ENCODE results near the gene KIRREL3. TPM values are rescaled to one million over a fixed set of nuclear protein-coding genes. Genes with fewer than 3 reads are reported as not detected.
A peak's percentile ranks its signal among the peaks of the same experiment; 100 is the strongest.

KIRREL3 gene
- total RNA-seq, 1 donor: 0.45 TPM

DNA sequence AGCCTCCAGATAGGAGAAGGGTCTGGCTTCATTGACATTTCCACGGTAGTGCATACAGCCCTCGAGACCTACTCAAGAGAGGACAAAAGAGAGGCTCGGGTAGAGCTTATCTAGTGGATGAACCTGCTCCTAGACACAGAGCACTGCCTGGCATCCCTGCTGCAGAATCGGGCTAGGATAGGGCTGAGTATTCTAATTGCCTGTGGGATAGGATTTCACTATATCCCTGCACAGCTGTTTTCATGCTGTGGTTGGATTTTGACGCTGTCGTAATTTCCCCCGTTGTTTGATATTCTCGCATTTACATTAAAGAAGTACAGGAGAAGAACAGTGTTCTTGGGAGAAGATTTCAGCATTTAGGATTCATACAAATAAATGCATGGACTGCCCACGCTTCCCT is 107.8 kb downstream of the KIRREL3 start:
- no peak for DNase-seq (ENCODE audit: low read depth)
- no peak overlapping the region for H3K4me3 ChIP-seq (ENCODE audit: low read depth, low read length)
- TF ChIP-seq, protein P1, sequence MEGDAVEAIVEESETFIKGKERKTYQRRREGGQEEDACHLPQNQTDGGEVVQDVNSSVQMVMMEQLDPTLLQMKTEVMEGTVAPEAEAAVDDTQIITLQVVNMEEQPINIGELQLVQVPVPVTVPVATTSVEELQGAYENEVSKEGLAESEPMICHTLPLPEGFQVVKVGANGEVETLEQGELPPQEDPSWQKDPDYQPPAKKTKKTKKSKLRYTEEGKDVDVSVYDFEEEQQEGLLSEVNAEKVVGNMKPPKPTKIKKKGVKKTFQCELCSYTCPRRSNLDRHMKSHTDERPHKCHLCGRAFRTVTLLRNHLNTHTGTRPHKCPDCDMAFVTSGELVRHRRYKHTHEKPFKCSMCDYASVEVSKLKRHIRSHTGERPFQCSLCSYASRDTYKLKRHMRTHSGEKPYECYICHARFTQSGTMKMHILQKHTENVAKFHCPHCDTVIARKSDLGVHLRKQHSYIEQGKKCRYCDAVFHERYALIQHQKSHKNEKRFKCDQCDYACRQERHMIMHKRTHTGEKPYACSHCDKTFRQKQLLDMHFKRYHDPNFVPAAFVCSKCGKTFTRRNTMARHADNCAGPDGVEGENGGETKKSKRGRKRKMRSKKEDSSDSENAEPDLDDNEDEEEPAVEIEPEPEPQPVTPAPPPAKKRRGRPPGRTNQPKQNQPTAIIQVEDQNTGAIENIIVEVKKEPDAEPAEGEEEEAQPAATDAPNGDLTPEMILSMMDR (IDR thresholded peaks at IDR 0.05; ENCODE audit: insufficient read depth, low read length): no peak

DNA sequence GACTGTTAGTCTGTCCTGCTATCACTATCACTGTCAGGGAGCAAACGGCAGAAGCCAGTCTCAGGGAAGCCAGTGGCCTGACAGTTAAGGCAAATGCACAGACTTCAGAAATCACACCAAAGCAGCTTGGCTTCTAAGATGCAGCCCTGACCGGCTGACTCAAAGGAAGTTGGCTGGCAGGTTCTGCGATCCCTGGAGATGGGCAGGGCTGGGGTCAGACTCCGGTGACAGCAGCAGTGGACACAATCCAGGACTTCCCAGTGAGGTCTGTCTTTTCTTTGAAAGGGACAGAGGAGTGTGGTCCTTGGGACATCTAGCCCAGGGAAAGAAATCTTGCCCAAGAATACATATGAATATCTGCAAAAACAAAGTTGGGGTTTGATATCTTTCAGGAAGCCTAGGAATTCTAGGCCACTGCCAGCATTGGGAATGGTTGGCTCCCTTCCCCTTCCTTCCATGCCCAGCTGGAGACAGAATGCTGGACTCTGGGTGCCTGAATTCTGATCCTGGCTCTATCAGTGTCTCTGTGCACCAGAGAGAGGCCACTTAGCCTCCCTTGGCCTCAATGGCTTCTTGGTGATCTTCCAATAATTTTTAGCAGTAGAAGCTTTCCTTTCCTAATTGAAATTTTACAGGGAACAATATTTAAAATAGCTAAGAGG is 108.9 kb downstream of the KIRREL3 start:
- H3K4me3 ChIP-seq (ENCODE audit: low read depth, low read length): no peak overlapping the region
- TF ChIP-seq, protein P1 (IDR thresholded peaks at IDR 0.05; ENCODE audit: insufficient read depth, low read length): no peak
- DNase-seq (ENCODE audit: low read depth): peak; percentile 54

DNA sequence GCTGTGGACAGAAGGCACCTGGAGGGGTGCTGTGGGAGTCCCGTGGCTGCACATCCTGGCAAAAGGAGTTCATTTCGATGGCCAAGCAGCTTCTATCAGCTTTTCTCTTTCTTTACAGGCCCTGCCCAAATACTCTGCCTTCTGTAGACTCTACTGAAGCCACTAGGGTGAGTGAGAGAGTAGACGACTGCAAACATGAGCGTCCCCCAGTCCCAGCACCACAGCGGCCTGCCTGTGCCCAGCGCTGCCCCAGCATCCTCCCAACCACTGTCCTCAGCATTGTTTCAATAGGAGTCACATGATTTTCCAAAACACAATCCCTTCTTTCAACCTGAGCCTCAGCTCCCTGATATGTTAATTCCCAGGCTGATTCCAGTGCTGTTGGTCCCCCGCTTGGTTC is 110.0 kb downstream of the KIRREL3 start:
- no peak for DNase-seq (ENCODE audit: low read depth)
- no peak overlapping the region for H3K4me3 ChIP-seq (ENCODE audit: low read depth, low read length)
- TF ChIP-seq, protein P1 (IDR thresholded peaks at IDR 0.05; ENCODE audit: insufficient read depth, low read length): no peak

DNA sequence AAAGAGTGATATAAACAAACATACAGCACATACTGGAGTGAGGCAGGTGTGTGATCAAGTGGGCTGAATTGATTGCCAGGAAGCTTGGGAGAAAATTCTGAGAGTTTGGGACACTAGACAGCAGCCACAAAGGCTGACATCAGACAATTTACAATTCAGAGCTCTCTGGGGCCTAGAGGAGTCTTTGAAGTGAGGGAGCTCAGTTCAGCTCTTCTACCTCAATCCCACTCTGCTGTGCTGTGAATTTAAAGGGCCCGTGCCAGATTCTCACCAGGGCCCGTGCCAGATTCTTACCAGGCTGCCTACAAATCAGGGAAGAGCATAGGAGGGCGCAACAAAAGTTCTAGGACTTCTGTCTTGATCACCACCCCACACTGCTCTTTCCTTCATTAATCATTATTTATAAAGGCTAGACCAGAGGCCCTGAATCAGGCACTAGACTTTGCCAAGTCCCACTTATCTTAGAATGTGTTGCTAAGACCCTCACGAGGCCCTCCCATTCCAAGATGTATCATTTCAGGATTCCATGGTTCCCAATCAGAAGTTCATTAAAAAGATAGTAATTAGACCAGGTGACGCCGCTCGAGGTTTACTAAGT is 112.4 kb downstream of the KIRREL3 start:
- TF ChIP-seq, protein P1 (IDR thresholded peaks at IDR 0.05; ENCODE audit: insufficient read depth, low read length): no peak
- DNase-seq (ENCODE audit: low read depth): no peak
- H3K4me3 ChIP-seq (ENCODE audit: low read depth, low read length): no peak overlapping the region

DNA sequence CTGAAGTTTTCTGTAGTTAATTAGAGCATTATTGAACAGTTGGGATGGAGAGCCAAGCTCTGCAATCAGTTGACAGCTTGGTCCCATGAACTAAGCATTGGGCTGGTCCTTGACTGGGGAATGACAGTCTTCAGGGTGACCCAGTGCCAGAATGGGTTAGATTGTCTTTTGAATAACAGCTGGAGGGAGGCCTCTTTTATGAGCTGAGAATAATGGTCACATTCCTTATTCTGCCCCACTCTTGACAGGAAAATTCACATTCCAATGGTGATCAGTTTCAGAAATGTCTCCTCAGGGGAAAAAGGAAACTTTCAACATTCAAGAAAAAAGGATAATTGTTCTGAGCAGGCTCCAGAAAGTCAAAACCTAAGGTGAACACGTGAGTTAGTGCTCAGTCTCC is 113.9 kb downstream of the KIRREL3 start:
- no peak for DNase-seq (ENCODE audit: low read depth)
- TF ChIP-seq, protein P1 (IDR thresholded peaks at IDR 0.05; ENCODE audit: insufficient read depth, low read length): no peak
- no peak overlapping the region for H3K4me3 ChIP-seq (ENCODE audit: low read depth, low read length)

DNA sequence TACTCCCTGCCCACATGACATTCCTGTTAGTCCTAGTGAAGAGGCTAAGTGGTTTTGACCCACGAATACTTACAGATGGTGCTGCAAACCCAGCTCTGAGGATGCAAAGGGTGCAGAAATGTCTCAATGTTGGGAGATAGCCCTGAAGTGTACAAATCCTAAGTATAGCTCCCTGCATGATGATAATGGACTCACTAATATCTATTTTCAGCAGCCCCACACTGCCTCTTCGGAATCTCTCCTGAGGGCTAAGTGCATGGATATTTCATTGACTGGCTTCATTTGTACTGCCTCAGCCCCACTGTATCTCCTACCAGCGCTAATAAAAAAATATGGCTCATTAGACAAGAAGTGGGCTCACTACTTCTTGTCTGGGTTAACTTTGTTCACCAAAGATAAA is 114.5 kb downstream of the KIRREL3 start:
- TF ChIP-seq, protein P1 (IDR thresholded peaks at IDR 0.05; ENCODE audit: insufficient read depth, low read length): no peak
- no peak for DNase-seq (ENCODE audit: low read depth)
- no peak overlapping the region for H3K4me3 ChIP-seq (ENCODE audit: low read depth, low read length)
